Stimulated activated CD4-positive, alpha-beta T cell treated with anti-CD3 and anti-CD28 coated beads, Interleukin-2, amount 100 ng/mL, for 24 hours (primary cell): ENCODE data around the gene KRTAP10-2.
"Not testable (repeated sequence)": the region's sequence is repeated elsewhere in the genome, so short reads cannot be mapped to it uniquely, and the experiment has no call there.

Experiments
- DNase-seq, 2 donors: peaks; one replicate each; pipeline ENCODE4 v3.0.0-alpha.2; 2020

KRTAP10-2 gene

GRCh38 chr21:44511938-44512275 lies 39.4 kb downstream of the KRTAP10-2 start:
- DNase-seq: no peak

GRCh38 chr21:44511219-44511937 lies 39.9 kb downstream of the KRTAP10-2 start:
- DNase-seq: no peak

GRCh38 chr21:44510508-44511218 lies 40.6 kb downstream of the KRTAP10-2 start:
- peak; percentile 83 to 84 for DNase-seq

GRCh38 chr21:44510109-44510507 lies 41.2 kb downstream of the KRTAP10-2 start:
- no peak for DNase-seq

GRCh38 chr21:44509539-44509938 lies 41.8 kb downstream of the KRTAP10-2 start:
- no peak for DNase-seq

GRCh38 chr21:44508711-44509445 lies 42.4 kb downstream of the KRTAP10-2 start:
- DNase-seq: no peak

- DNase-seq: no peak
Measured at GRCh38 chr21:44508426-44508710, 42.9 kb downstream of the KRTAP10-2 start.

GRCh38 chr21:44507673-44508425 lies 43.5 kb downstream of the KRTAP10-2 start:
- DNase-seq: no peak

- no peak for DNase-seq
Measured at GRCh38 chr21:44506279-44507255, 44.7 kb downstream of the KRTAP10-2 start.

GRCh38 chr21:44505673-44506278 lies 45.5 kb downstream of the KRTAP10-2 start:
- no peak for DNase-seq

- no peak for DNase-seq
Measured at GRCh38 chr21:44503901-44504399, 47.4 kb downstream of the KRTAP10-2 start.

- not testable (repeated sequence) for DNase-seq
Measured at GRCh38 chr21:44503006-44503889, 48.1 kb downstream of the KRTAP10-2 start.

GRCh38 chr21:44502171-44502958 lies 48.9 kb downstream of the KRTAP10-2 start:
- no peak for DNase-seq
